ENCODE measurements around the gene NRG3.
"Not testable (repeated sequence)": the region's sequence is repeated elsewhere in the genome, so short reads cannot be mapped to it uniquely, and the experiment has no call there.

The NRG3 gene

DNA sequence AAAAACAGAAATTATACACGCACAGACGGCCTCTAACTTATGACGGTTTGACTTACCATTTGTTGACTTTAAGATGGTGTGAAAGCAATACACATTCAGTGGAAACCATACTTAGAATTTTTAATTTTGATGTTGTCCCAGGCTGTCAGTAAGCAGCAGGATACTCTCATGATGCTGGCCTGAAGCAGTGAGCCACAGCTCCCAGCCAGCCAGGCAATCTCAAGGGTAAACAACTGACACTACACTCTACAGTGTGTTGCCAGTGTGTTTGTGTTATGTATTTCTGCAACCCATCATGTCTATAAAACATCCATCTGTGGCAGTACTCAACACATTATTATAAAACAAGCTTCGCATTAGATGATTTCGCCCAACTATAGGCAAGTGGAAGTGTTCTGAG lies 747.5 kb downstream of the NRG3 start:
- no peak for DNase-seq

DNA sequence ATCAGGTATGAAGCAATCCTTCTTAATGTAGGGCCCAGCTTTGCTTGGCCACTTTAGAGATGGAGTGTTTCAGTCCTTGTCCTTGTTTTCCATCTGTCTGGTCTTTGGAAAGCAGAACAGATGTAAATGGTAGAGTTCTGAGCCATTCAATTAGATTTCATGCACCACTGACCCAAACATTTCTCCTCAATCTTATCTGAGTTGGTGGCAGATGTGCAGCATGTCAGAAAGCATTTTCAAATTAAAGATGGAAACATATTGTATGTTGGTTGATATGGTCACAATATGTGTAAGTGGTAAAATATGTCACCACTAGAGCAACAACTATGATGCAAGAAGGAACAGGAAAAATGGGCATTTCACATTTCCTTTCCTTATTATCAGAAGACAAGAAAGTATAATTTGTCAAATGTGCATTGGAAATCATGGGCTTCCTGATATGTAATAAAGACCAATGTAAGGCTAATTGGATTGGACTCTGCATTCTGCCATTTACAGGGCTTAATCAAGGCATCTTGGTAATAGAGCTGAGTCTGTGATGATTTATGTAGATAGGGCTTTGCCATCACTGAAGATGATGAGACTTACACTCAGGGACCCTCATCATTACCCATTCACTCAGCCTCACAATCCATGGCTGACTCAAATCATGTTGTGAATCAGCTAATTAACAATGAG lies 750.7 kb downstream of the NRG3 start:
- DNase-seq, result no peak

DNA sequence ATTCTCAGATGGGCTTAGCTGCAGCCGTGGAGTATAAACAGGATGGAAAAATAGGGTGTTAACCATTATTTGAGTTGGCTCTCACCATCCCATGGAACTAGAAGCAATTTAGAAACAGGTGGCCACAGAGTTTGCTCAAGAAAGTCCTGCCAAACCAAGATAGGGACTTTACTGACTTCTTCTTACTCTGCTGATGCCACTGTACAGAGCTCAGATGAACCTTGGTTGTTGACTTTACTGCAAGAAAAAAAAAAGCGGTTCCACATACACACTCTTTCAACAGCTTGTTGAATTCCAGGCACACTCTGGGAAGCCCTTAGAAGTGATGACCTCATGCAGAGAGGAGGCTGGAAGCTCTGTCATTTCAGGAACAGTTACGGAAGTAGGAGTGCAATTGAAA lies 753.4 kb downstream of the NRG3 start:
- DNase-seq, result no peak

DNA sequence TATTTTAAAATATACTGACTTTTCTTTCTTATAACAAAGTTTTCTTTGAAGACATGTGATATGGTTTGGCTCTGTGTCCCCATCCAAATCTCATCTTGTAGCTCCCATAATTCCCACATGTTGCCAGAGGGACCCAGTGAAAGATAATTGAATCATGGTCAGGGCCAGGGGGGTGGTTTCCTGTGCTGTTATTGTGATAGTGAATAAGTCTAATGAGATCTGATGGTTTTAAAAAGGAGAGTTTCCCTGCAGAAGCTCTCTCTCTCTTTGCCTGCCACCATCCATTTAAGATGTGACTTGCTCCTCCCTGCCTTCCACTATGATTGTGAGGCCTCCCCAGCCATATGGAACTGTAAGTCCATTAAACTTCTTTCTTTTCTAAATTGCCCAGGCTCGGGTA lies 768.1 kb downstream of the NRG3 start:
- DNase-seq, result no peak

DNA sequence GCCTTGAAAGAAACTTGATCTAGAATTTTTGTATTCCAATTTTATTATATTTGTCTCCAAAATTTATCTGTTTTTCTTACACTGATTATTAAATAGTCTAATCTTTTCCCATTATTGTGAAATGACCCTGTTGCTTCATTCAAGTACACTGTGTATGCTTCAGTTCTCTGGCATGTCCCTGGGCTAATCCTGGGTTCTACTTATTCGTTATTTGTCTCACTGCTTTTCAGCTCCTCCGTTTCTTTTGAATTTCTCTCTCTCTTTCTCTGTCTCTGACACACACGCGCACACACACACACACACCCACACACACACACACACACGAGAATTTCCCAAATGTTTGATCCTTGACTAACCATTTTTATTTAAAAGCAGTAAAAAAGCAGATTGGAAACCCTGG lies 768.6 kb downstream of the NRG3 start:
- no peak for DNase-seq

DNA sequence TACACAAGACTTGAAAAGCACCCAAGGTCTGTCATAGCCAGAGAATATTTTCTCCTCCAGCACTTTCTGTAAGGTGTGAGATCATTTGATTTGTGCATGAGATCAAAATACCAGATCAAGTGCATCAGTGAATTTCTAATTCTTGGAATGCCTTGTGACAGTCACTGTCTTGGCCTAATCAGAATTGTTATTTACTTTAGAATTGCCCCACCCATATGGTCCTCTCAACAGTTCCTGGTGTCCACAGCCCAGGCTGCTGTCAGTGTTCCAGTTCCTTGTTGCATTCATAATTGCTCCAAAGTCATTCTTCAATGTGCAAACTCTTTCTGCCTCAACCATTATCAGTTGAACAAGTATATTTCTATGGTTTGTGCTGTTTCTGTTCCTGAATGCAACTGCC lies 770.2 kb downstream of the NRG3 start:
- no peak for DNase-seq

DNA sequence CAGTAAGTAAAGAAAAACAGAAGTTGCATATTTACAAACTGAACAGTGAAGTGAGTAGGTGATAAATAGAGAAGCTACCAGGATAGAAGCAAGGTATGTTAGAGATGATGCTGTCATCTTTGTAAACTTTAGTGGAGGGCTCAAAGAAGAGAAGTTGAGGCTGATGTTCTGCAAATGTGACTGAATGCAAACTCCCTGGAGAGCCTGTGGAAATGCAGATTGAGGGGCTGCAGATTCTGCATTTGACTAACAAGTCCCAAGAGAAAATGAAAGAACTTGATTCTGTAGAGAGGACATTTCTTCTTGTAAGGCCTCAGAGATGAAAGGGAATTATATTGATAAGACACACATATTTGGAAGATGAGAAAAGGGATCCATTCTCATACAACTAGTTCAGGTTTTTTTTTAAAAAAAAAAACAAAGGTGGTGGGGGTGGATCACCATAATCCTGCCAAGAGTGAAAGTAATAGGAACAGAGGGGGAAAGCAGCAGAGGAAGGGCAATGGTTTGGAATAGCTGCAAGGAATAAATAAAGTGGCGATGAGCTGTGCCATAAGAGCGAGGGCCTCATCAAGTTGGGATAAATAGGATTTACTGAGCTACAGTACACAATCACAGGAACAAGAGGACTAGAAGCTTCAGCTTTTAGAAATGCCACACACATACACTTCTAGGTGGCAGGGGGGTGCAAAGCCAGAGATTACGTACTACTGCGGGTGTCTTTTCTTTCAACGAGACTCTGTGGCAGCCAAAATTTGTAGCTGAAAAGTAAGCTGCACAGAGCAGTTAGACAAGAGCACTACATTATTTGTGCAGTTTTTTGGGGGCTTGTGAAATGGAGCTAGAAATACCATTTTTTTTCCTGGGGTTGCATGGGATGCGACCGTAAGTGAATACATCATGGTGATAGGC lies 778.5 kb downstream of the NRG3 start:
- DNase-seq, result no peak

DNA sequence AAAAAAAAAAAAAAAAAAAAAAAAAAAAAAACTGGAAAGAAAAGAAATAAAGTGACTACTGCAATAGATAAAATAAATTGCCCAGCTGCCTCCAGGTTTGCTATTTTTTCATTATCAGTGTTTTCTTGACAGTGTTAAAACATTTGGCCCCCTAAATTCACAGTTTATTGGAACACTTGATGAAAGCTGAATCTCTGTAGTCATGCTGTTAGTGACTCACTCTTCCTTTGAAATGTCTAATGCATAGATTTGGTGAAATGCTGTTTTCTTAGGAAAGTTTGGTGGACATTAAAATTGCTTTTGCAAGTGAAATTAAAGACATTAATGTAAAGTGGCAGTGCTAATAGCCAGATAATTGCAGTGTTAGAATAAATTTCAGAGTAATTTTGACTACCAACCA lies 785.2 kb downstream of the NRG3 start:
- no peak for DNase-seq

DNA sequence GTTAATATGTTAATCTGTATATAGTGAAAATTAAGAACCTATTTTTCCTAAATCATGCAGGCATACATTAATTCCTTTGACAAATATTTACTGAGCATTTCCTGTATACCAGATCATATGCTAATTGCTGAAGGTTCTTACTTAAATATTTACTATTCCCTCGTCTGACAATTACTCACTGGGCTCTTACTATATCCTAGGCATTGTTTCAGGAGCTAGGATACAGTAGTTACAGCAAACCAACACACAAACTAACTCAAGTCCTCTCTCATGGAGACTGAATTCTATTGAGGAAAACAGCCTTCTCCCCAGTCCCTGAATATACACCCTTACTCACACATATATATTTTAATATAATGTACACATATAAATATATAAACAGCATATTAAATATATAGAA lies 786.0 kb downstream of the NRG3 start:
- no peak for DNase-seq

DNA sequence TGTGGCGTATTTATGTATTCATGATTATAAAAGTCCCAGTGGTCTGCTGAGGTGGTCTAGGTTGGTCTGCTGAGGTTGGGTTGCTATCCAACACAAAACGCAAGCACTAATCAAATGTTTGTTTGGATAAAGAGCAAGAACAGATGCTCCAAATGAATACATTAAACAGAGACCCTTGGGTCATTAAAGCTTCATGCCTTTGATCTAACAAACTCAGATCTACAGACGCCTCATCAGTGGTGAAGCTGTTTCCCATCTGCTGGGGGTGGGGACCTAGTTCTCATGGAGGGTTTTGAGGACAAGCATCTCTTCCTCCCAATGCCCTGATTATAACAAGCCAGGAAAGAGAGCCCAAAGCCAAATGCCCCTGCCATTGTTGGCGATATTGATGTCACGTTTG lies 786.7 kb downstream of the NRG3 start:
- DNase-seq, result no peak

DNA sequence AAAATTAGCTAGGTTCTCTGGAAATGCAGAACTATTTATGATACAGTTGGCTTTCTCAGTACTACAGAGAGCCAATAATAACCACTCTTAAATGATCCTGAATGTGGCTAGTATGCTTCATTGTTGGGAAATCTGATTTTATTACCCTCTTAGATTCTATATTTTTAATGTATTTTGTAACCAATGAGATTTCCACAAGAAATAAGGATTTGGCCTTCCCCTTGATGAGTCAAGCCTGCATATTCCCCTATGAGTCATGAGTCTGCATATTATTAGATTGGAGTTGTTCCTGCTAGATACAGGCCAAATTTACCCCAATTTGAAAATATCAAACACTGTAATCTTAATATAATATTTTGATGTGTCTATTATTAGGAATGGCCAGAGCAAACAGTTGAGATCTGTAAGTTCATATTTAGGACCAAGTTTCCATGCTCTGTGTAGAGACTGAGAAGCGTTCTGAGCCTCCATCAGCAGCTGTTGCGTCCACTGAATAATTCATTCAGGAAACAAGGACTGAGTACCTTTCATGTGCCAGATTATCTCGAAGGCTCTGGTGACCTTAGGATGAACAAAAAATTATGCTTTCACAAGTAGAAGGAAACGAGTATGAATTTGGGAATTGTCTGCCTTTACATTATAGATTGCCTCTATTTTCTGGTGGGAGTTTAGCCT lies 793.4 kb downstream of the NRG3 start:
- DNase-seq, result no peak

DNA sequence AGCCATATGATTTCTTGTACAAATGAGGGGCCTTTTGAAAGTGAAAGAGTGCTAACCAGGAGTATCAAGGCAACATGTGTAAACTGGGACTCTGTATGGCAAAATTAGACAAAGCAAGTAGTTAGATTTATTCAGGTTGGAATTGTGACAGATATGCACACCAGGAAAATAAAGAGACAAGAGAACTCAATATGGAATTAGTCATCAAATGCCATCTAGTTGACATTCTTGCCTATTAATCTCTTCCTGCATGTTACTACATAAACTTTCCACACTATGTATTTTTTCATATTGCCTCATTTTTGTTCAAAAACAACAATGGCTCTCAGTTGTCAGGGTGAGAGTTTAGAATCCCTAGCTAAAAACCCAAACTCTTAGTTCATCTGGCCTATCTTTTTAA lies 799.0 kb downstream of the NRG3 start:
- DNase-seq, result no peak

DNA sequence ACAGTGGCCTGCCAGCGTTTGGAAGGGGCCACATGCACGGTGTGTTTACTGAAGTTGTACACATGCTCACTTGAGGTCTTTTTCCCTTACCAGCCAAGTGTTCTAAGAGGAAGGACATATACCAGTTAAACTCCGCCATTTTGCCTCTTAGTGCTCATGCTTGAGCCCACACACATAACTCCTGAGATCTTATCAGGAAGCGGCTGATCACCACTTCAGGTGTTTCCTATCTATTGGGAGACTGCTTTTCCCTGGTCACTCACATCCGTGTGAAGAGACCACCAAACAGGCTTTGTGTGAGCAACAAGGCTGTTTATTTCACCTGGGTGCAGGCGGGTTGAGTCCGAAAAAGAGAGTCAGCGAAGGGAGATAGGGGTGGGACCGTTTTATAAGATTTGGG lies 802.9 kb downstream of the NRG3 start:
- not testable (repeated sequence) for DNase-seq

DNA sequence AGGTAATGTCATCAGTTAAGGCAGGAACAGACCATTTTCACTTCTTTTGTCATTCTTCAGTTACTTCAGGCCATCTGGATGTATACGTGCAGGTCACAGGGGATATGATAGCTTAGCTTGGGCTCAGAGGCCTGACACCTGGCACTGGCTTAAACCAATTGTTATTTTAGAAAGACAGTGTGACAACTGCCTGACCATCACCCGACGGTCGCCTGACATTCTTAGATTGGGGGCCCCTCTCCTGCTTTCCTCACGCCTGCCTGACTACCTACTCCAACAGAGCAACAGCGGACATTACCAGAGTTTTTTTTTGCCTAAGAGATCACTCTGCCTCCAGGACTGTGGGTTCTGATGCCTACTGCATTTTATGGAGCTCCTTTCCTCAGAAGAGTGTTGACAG lies 803.5 kb downstream of the NRG3 start:
- not testable (repeated sequence) for DNase-seq

DNA sequence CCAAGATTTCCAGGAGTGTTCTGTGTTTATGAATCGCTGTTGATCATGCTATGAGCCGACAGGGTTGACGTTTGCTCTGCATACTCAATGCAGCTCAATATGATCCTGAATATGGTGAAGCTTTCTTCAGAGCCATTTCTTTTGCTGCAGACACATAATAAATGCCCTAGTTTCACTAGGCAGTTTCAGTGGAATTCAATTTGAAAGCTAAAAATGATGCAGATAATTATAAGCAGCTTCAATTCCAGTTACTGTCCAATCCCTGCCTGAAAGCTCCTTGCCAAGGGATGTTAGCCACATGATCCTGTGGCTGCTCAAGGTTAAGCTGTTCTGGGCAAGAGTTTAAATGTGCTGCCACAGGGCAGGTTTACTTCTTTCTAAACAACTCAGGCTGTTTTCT lies 805.6 kb downstream of the NRG3 start:
- DNase-seq, result no peak

DNA sequence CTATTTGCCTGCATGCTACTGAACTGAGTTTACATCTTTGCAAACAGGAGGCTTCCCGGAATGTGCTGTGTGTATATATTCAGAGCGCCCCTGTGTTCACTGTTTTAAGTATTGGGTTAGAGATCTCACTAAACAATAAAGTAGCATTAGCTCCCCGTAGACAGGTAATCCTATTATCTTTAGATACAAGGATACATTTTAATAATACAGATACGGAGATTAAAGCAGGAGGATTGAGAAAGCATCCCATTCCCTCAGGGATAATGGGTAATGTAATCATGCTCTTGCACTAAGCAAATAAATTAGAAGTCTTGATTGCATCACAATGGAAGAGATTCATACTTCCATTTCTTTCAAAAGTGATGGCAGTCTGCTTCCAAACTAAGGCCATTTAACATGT lies 809.0 kb downstream of the NRG3 start:
- DNase-seq, result no peak

DNA sequence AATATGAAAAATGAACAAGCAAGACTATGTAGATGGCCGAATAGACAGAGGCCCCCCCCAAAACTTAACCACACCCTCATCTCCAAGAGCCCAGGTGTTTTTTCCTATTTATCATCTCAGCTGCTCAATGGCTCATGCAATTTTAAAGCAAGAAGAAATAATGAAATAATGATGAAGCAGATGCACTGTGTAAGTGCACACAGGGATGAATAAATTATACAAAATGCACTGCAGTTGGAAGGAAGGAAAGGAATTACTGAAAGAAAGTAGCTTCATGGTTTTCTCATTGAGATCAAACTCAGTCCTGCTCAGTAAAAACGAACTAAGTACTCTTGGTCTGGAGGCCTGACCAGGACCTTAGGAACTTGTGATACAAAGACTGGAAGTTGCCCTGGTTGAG lies 810.1 kb downstream of the NRG3 start:
- no peak for DNase-seq

DNA sequence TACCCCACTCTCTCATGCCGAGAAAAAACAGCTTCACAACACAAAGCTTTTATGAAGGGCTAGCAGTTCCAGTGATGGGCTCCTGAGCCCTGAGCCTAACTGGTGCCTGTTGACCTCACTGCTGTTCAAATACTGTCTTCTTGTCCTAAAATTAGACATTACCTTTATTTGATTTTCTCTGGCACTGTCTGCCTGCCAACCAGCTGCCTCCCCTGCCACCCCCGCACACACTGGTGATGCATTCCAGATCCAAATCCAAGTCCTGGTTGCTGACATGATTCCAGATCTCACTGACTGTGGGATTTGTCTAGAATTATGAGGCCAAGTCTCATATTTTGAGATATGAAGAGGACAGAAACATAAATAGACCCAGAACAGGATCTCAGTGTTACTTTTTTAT lies 816.2 kb downstream of the NRG3 start:
- no peak for DNase-seq

DNA sequence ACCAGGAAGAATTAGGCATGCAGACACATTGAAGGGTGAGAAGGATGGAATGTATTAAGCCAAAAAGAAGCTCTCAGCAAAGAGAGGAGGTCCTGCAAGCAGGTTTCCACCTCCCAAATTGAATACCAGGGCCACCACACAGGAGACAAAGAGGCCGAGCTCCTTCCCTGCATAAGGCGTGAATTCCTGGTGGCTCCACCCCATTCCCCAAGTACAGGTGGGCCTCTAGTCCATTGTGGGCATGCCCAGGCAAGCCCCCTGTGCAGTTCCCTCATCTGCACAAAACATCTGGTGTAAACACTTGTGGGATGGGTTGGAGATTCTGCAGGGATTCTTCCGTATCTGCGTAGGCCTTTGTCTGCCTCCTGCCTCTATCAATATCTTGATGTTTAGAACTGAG lies 817.5 kb downstream of the NRG3 start:
- DNase-seq, result no peak

DNA sequence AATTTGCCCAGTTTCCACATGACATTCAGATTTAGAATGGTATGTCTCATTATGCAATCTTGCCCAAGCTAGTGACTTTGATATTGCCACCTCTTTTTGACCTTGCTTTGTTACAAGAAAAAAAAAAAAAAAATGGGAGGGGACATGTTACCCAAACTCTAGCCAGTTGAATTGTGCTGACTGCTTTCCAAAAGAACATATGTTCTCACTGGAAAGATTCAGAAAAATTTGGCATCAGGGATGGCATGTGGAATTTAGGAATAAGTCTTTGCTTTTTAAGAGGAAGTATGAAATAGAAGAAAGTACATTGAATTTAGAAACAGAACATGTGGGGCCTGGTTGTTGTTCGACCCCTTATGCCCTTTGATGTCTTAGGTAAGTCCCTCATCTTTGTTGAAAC lies 846.8 kb downstream of the NRG3 start:
- no peak for DNase-seq

DNA sequence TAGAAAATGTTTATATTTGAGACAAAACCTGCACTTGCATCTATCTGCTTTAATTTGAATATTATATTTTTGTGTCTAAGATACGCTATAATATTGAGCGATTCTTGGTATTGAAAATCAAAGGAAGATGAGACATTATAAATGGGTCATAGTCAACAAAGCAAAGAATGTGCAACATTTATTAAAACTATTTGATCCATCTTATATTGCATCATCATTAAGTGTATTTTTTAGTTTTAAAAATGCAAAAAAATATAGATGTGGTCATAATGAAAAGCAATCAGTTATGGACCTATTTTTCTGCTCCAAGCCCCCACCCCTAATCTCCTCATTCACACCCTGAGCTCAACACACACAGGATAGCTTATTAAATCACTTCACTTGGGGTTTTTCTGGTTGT lies 847.3 kb downstream of the NRG3 start:
- no peak for DNase-seq

DNA sequence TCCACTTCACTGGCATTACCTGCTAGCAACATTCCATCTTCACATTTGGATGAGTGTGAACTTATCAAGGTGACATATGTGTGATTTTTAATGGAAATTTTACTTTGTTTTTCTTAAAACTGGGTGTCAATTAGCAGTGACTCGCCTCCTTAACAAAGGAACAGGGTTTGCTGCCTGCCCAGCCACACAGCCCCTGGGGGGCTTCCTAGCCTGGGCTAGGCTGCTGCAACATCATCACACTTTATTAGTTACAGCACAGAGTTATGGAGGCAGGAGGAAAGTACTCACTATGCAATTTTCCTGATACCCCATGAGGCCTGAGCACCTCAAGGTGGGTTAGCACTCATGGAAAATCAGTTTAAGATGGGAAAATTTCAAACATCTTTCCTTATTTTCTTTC lies 861.3 kb downstream of the NRG3 start:
- DNase-seq, result no peak

DNA sequence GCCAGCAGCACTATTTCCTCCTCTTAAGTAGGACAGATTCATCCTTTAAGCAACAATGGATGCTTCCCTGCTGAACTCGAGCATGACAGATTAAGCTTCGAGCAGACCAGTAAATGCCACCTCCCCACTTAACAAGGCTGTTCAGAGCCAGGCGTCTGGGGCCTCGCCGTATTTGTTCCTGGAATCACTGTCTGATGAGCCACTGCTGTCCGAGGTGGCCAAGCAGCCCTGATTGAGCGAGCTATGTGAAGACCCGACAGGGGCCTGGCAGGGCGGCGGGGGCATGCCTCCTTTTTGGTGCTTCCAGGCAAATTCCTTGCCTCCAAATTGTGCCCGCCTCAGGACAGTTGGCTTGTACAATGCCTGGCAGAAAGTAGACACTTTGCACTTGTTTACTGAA lies 862.6 kb downstream of the NRG3 start:
- DNase-seq, result no peak

DNA sequence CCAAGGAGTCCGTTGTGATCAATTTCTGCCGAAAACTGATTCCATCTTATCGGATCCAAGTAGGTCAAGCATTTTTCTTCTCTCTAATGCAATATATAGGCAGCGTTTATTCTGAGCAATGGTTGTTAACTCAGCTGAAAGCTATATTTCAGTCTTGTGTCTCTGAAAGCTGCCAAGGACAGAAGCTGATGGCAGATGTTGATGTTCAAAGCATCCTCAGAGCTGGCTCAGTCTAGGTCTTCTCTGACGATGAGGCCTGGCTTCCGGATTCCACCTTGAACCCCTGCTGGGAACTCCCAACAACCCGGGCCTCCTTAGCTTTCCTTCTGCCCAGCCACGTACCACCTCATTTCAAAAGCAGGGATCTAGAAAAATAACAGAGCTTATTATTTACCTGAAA lies 863.6 kb downstream of the NRG3 start:
- DNase-seq, result no peak

Measured in hematopoietic multipotent progenitor cell treated with erythropoietin and hydrocortisone succinate and interleukin-3 and kit ligand, for 8 days (in vitro differentiated cells).